Fibroblast of lung (primary cell): ENCODE results near the gene TMEM178B. TPM values are rescaled to one million over a fixed set of nuclear protein-coding genes. Genes with fewer than 3 reads are reported as not detected.

Experiments
- DNase-seq, 2 donors: peaks; one replicate each; pipeline versions ENCODE4 v3.0.0 to v3.0.0-alpha.2; 2010; ENCODE audit warnings: low read depth in 2 of 2
- H2AFZ ChIP-seq: 2 replicates; pipeline ENCODE4 v1.5.1; 2012; ENCODE audit warnings: low read length, control low read depth, inconsistent platforms
- H3K27ac ChIP-seq: 2 replicates; pipeline ENCODE4 v1.5.1; 2011; ENCODE audit warnings: low read length, control low read depth; ENCODE audit not compliant: insufficient read depth
- H3K27me3 ChIP-seq: 2 replicates; pipeline ENCODE4 v1.5.1; 2011; ENCODE audit warnings: mild to moderate bottlenecking, low read length; ENCODE audit not compliant: control insufficient read depth, insufficient read depth
- H3K36me3 ChIP-seq: 2 replicates; pipeline ENCODE4 v1.5.1; 2011; ENCODE audit warnings: low read length; ENCODE audit not compliant: control insufficient read depth, insufficient read depth
- H3K4me1 ChIP-seq: 2 replicates; pipeline ENCODE4 v1.5.1; 2011; ENCODE audit warnings: low read length; ENCODE audit not compliant: control insufficient read depth, insufficient read depth; ENCODE audit errors: extremely low read depth
- H3K4me2 ChIP-seq: 2 replicates; pipeline ENCODE4 v1.5.1; 2011; ENCODE audit warnings: low read length, control low read depth; ENCODE audit not compliant: insufficient read depth; ENCODE audit errors: extremely low read depth
- H3K4me3 ChIP-seq, 4 experiments: fragments of 200-600 bp in 1 of 4; sonication (generic) in 1 of 4; replicated peaks in 1 of 4; 2 replicates each; pipeline ENCODE4 v1.5.1; 2011 to 2016; ENCODE audit warnings: low read length in 4 of 4, low read depth in 3 of 4, mild to moderate bottlenecking in 3 of 4, control low read depth in 2 of 4, inconsistent platforms in 1 of 4, mixed read lengths in 1 of 4; ENCODE audit not compliant: insufficient read depth in 1 of 4; ENCODE audit errors: control extremely low read depth in 1 of 4
- H3K79me2 ChIP-seq: 2 replicates; pipeline ENCODE4 v1.5.1; 2012; ENCODE audit warnings: mild to moderate bottlenecking, low read length, inconsistent platforms; ENCODE audit not compliant: control insufficient read depth, insufficient read depth
- H3K9ac ChIP-seq: 2 replicates; pipeline ENCODE4 v1.5.1; 2011; ENCODE audit warnings: mild to moderate bottlenecking, low read length, control low read depth; ENCODE audit not compliant: insufficient read depth
- H3K9me3 ChIP-seq: 2 replicates; pipeline ENCODE4 v1.5.1; 2012; ENCODE audit warnings: low read depth, low read length; ENCODE audit not compliant: control insufficient read depth, insufficient read depth
- H4K20me1 ChIP-seq: 2 replicates; pipeline ENCODE4 v1.5.1; 2011; ENCODE audit warnings: low read length; ENCODE audit not compliant: control insufficient read depth, insufficient read depth; ENCODE audit errors: extremely low read depth
- CTCF ChIP-seq, 2 donors: IDR thresholded peaks in 1 of 2; conservative IDR thresholded peaks in 1 of 2; 1 replicate in 1 of 2; 2 replicates in 1 of 2; pipeline ENCODE4 v1.5.1; 2011 to 2012; ENCODE audit warnings: low read length in 2 of 2, control low read depth in 1 of 2, inconsistent platforms in 1 of 2, low read depth in 1 of 2, mild to moderate bottlenecking in 1 of 2
- EZH2 ChIP-seq: IDR thresholded peaks from 2 replicates; pipeline ENCODE4 v1.5.1; 2012; ENCODE audit warnings: low read length, control low read depth, mild to moderate bottlenecking; ENCODE audit errors: missing control alignments
- polyA plus RNA-seq, 2 donors: library from polyadenylated mRNA; depleted of rRNA in 1 of 2; stranded (reverse) in 1 of 2; unstranded in 1 of 2; fragments of >200 nt; gene quantifications; 2 replicates each; pipeline ENCODE4 v1.2.1, GENCODE V29; 2011 to 2012; ENCODE audit warnings: missing spikeins in 1 of 2
- total RNA-seq: library from RNA; depleted of rRNA; stranded (reverse); fragments of >200 nt; gene quantifications from 2 replicates; pipeline ENCODE4 v1.2.1, GENCODE V29; 2014

TMEM178B gene
- total and polyA plus RNA-seq, 2 donors (not counting 1 experiment from before 2014, with no cell fraction given) = under 0.01 to 0.14 TPM

DNA sequence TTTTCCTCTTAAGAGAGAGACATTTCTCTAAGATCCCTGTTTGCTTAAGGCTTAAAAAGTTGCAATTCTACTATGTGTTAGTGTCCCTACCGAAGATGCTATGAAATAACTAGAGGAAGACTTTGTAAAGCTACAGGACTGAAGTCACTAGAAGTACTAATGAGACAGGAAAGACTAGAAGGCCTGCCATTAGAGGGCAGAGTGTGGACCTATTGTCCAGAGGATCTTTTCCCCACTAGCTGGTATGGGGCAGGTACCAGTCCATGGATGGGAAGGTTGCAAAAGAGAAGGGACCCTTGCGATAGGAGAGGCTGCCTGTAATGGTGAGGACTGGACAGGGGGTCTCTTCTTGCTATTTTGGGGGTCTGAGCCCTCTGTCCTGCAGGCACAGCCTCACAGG lies 178.1 kb downstream of the TMEM178B start:
- Histone ChIP-seq H3K27me3 (no peaks in the 10 kb centered on the region), H3K27ac (no peak overlapping the region), H4K20me1 (no peaks in the 10 kb centered on the region), H2AFZ (no peak overlapping the region), H3K4me3 (no peak overlapping the region), H3K9me3 (no peaks in the 10 kb centered on the region), H3K4me1 (no peaks in the 10 kb centered on the region), H3K36me3 (no peaks in the 10 kb centered on the region), H3K9ac (no peak overlapping the region), H3K4me2 (no peak overlapping the region), H3K79me2 (no peaks in the 10 kb centered on the region)
- no peak for DNase-seq
- TF ChIP-seq EZH2 = no peak
- no peak for TF ChIP-seq CTCF (conservative IDR thresholded peaks at IDR 0.05 in 1 of 2, IDR thresholded peaks at IDR 0.05 in 1 of 2; ENCODE audit: low read depth in 1 of 2, low read length in 2 of 2)

DNA sequence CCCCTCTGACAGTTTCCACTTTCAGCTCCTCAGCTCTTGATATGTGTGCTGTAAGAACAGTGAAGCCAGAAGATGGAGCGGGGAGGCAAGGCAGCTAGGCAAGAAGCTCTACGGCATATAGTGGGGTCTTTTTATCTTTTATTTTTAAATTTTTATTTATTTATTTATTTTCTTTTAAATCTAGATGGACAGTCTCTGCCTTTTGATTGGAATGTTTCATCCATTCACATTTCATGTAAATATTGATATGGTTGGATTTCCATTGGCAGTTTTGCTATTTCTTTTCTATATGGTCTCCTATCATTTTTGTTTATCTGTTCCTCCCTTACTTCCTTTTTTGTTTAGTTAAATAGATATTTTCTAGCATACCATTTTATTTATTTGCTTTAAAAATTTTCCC lies 183.7 kb downstream of the TMEM178B start:
- Histone ChIP-seq H3K9me3 (no peaks in the 10 kb centered on the region), H4K20me1 (no peaks in the 10 kb centered on the region), H3K27me3 (no peaks in the 10 kb centered on the region), H3K79me2 (no peaks in the 10 kb centered on the region), H3K9ac (no peak overlapping the region), H3K27ac (no peak overlapping the region), H3K4me2 (no peak overlapping the region), H3K36me3 (no peaks in the 10 kb centered on the region), H3K4me1 (no peaks in the 10 kb centered on the region), H3K4me3 (no peak overlapping the region), H2AFZ (no peak overlapping the region)
- no peak for DNase-seq
- no peak for TF ChIP-seq EZH2
- TF ChIP-seq CTCF (conservative IDR thresholded peaks at IDR 0.05 in 1 of 2, IDR thresholded peaks at IDR 0.05 in 1 of 2; ENCODE audit: low read depth in 1 of 2, low read length in 2 of 2) = no peak

DNA sequence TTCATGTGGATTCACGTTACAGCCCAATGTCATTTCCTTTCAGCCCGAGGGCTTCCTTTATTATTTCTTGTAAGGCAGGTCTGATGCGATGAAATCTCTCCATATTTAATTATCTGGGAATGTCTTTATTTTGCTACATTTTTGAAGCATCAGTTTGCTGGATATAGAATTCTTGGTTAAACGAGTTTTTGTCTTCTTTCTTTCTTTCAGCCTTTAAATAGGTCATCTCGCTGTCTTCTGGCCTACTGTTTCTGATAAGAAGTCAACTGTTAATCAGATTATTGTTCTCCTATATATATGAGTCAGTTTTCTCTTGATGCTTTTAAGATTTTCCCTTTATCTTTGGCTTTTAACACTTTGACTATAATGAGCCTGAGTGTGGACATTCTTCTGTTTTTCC lies 184.7 kb downstream of the TMEM178B start:
- TF ChIP-seq EZH2 = no peak
- TF ChIP-seq CTCF (conservative IDR thresholded peaks at IDR 0.05 in 1 of 2, IDR thresholded peaks at IDR 0.05 in 1 of 2; ENCODE audit: low read depth in 1 of 2, low read length in 2 of 2) = no peak
- DNase-seq = no peak
- Histone ChIP-seq H3K9ac (no peak overlapping the region), H3K79me2 (no peaks in the 10 kb centered on the region), H3K27ac (no peak overlapping the region), H3K36me3 (no peaks in the 10 kb centered on the region), H3K4me3 (no peak overlapping the region), H2AFZ (no peak overlapping the region), H3K27me3 (no peaks in the 10 kb centered on the region), H4K20me1 (no peaks in the 10 kb centered on the region), H3K4me2 (no peak overlapping the region), H3K9me3 (no peaks in the 10 kb centered on the region), H3K4me1 (no peaks in the 10 kb centered on the region)
